SK-N-SH treated with all-trans-retinoic acid at 6 μM for 48 hours (cell line): ENCODE data around the gene AIG1.

Source experiments
- ATAC-seq: fragments of 200-7000 bp; cut with Tn5 transposase; 3 replicates; pipeline ENCODE4 v1.9.1; 2020; ENCODE audit warnings: mild to moderate bottlenecking, moderate library complexity
- ARNTL ChIP-seq: fragments of 450-650 bp; formaldehyde crosslinking; IDR thresholded peaks from 2 replicates; pipeline ENCODE4 v1.5.0; 2020; ENCODE audit warnings: low read depth, mild to moderate bottlenecking, moderate library complexity, borderline replicate concordance
- BACH2 ChIP-seq: fragments of 250-450 bp; sonication (Bioruptor Pico); IDR thresholded peaks from 2 replicates; pipeline ENCODE4 v1.9.0; 2021; ENCODE audit warnings: mild to moderate bottlenecking, borderline replicate concordance
- CREB5 ChIP-seq: fragments of 250-450 bp; sonication (Bioruptor Pico); IDR thresholded peaks from 2 replicates; pipeline ENCODE4 v1.5.1; 2020; ENCODE audit warnings: low read depth, mild to moderate bottlenecking, moderate library complexity
- CSDC2 ChIP-seq: fragments of 250-450 bp; sonication (Bioruptor Pico); IDR thresholded peaks from 2 replicates; pipeline ENCODE4 v1.5.0; 2020; ENCODE audit warnings: mild to moderate bottlenecking, moderate library complexity
- CSRNP3 ChIP-seq: fragments of 250-450 bp; sonication (Bioruptor Pico); IDR thresholded peaks from 2 replicates; pipeline ENCODE4 v1.5.1; 2021; ENCODE audit warnings: mild to moderate bottlenecking, moderate library complexity
- ESRRG ChIP-seq: fragments of 250-450 bp; sonication (Bioruptor Pico); IDR thresholded peaks from 2 replicates; pipeline ENCODE4 v1.6.1; 2021; ENCODE audit warnings: mild to moderate bottlenecking
- GLIS3 ChIP-seq: fragments of 250-450 bp; sonication (Bioruptor Pico); IDR thresholded peaks from 2 replicates; pipeline ENCODE4 v1.5.0; 2020; ENCODE audit warnings: mild to moderate bottlenecking, moderate library complexity
- ISL1 ChIP-seq: fragments of 250-450 bp; sonication (Bioruptor Pico); IDR thresholded peaks from 2 replicates; pipeline ENCODE4 v2.1.2; 2022; ENCODE audit warnings: mild to moderate bottlenecking, moderate library complexity
- OSR1 ChIP-seq: fragments of 250-450 bp; sonication (Bioruptor Pico); IDR thresholded peaks from 2 replicates; pipeline ENCODE4 v1.8.0; 2022; ENCODE audit warnings: moderate library complexity, mild to moderate bottlenecking, inconsistent platforms
- PATZ1 ChIP-seq: fragments of 250-450 bp; sonication (Bioruptor Pico); IDR thresholded peaks from 2 replicates; pipeline ENCODE4 v1.8.0; 2020; ENCODE audit warnings: mild to moderate bottlenecking, moderate library complexity, borderline replicate concordance
- PPARA ChIP-seq: fragments of 250-450 bp; sonication (Bioruptor Pico); IDR thresholded peaks from 2 replicates; pipeline ENCODE4 v1.5.0; 2020; ENCODE audit warnings: mild to moderate bottlenecking, borderline replicate concordance
- SNAI2 ChIP-seq: fragments of 250-450 bp; sonication (Bioruptor Pico); IDR thresholded peaks from 2 replicates; pipeline ENCODE4 v1.5.0; 2020; ENCODE audit warnings: mild to moderate bottlenecking, moderate library complexity
- TCF4 ChIP-seq: fragments of 250-450 bp; sonication (Bioruptor Pico); IDR thresholded peaks from 2 replicates; pipeline ENCODE4 v1.8.0; 2021; ENCODE audit warnings: mild to moderate bottlenecking, moderate library complexity, borderline replicate concordance
- TOX ChIP-seq: fragments of 250-450 bp; sonication (Bioruptor Pico); IDR thresholded peaks from 2 replicates; pipeline ENCODE4 v1.8.0; 2021; ENCODE audit warnings: mild to moderate bottlenecking, moderate library complexity, borderline replicate concordance
- TSHZ2 ChIP-seq: fragments of 250-450 bp; sonication (Bioruptor Pico); IDR thresholded peaks from 2 replicates; pipeline ENCODE4 v1.5.0; 2020; ENCODE audit warnings: mild to moderate bottlenecking, moderate library complexity
- ZC3H10 ChIP-seq: fragments of 250-450 bp; sonication (Bioruptor Pico); IDR thresholded peaks from 2 replicates; pipeline ENCODE4 v1.5.1; 2021; ENCODE audit warnings: mild to moderate bottlenecking, moderate library complexity
- ZFP3 ChIP-seq: fragments of 250-450 bp; sonication (Bioruptor Pico); IDR thresholded peaks from 2 replicates; pipeline ENCODE4 v1.5.0; 2020; ENCODE audit warnings: mild to moderate bottlenecking, moderate library complexity
- ZFP30 ChIP-seq: fragments of 450-650 bp; formaldehyde crosslinking; IDR thresholded peaks from 2 replicates; pipeline ENCODE4 v1.5.0; 2022; ENCODE audit warnings: mild to moderate bottlenecking, moderate library complexity
- ZNF565 ChIP-seq: fragments of 450-650 bp; formaldehyde crosslinking; conservative IDR thresholded peaks from 2 replicates; pipeline ENCODE4 v1.5.0; 2020; ENCODE audit warnings: low read depth, mild to moderate bottlenecking, moderate library complexity
- ZNF70 ChIP-seq: fragments of 450-650 bp; formaldehyde crosslinking; IDR thresholded peaks from 2 replicates; pipeline ENCODE4 v1.5.0; 2020; ENCODE audit warnings: mild to moderate bottlenecking, moderate library complexity
- ZNF8 ChIP-seq: fragments of 450-650 bp; formaldehyde crosslinking; IDR thresholded peaks from 2 replicates; pipeline ENCODE4 v1.5.0; 2020; ENCODE audit warnings: mild to moderate bottlenecking, moderate library complexity

Gene AIG1

GRCh38 chr6:143370812-143371370 is 310.2 kb downstream of the AIG1 start:
- ATAC-seq: no peak
- no peak for TF ChIP-seq ISL1
- TF ChIP-seq ARNTL (CRISPR knock-in tag): no peak
- TF ChIP-seq CSRNP3 (CRISPR knock-in tag): no peak
- no peak for TF ChIP-seq ZC3H10 (CRISPR knock-in tag)
- TF ChIP-seq CSDC2 (CRISPR knock-in tag): no peak
- no peak for TF ChIP-seq TSHZ2 (CRISPR knock-in tag)
- no peak for TF ChIP-seq SNAI2 (CRISPR knock-in tag)
- no peak for TF ChIP-seq PPARA (CRISPR knock-in tag)
- TF ChIP-seq TOX: no peak
- no peak for TF ChIP-seq ZNF565
- TF ChIP-seq ZFP3 (CRISPR knock-in tag): no peak
- no peak for TF ChIP-seq GLIS3 (CRISPR knock-in tag)
- TF ChIP-seq ZNF8 (CRISPR knock-in tag): no peak
- no peak for TF ChIP-seq CREB5 (CRISPR knock-in tag)
- TF ChIP-seq OSR1 (CRISPR knock-in tag): no peak
- no peak for TF ChIP-seq TCF4 (CRISPR knock-in tag)
- no peak for TF ChIP-seq ESRRG
- no peak for TF ChIP-seq ZNF70 (CRISPR knock-in tag)
- no peak for TF ChIP-seq ZFP30 (CRISPR knock-in tag)
- no peak for TF ChIP-seq BACH2 (CRISPR knock-in tag)
- TF ChIP-seq, all 23 proteins: peak for 0

- ATAC-seq: no peak
- TF ChIP-seq CREB5 (CRISPR knock-in tag) (no peak), ESRRG (no peak), TSHZ2 (CRISPR knock-in tag) (no peak), CSDC2 (CRISPR knock-in tag) (no peak), ZNF565 (no peak), ZNF70 (CRISPR knock-in tag) (no peak), ARNTL (CRISPR knock-in tag) (no peak), ISL1 (no peak), ZNF8 (CRISPR knock-in tag) (no peak), PPARA (CRISPR knock-in tag) (no peak), TOX (no peak), PATZ1 (CRISPR knock-in tag) (no peak)
Measured at GRCh38 chr6:143372199-143372882, 311.7 kb downstream of the AIG1 start.
